GM18498 (cell line): ENCODE results near the gene CBX4.

ENCODE experiments used
- ATAC-seq: cut with Tn5 transposase; IDR thresholded peaks from one replicate; pipeline ENCODE4 v1.9.1; 2021; ENCODE audit warnings: mild to moderate bottlenecking, moderate library complexity; ENCODE audit not compliant: unreplicated experiment

CBX4 gene

GRCh38 chr17:79790805-79791734 is 48.2 kb downstream of the CBX4 start:
- ATAC-seq: no peak

- no peak for ATAC-seq
Observed at GRCh38 chr17:79789943-79790804, 49.1 kb downstream of the CBX4 start.

GRCh38 chr17:79788989-79789942 is 50.0 kb downstream of the CBX4 start:
- ATAC-seq: no peak

- no peak for ATAC-seq
Observed at GRCh38 chr17:79788455-79788854, 50.8 kb downstream of the CBX4 start.

DNA sequence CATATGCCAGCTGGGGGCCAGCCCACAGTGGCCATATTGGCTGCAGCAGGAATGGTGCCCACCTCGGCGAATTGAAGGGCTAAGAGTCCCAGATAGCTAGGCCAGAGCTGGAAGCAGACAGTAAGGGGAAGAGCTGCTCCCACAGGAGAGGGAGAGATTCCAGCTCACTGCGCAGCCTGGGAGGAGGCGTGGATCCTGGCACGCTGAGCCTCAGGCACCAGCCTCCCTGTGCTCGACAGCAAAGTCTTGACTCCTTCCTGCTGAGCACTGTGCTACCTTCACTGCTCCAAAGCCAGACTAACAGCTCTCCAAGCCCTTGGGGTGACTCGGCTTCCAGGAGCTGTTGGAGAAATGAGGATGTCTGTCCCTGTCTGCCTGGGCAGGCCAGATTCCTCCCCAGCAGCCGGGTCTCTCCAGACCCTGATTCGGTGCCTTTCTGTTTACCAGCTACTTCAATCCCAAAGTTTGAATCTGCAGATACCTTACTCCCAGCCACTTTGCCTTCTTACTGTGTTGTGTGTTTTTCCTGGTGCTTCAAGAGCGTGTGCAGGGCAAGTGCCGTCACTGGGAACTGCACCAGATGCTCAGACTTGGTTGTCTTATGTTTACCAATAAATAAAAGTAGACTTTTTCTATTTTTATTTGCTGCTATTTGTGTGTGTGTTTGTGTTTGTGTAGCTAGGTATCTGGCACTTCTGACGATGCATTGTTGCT is 52.2 kb downstream of the CBX4 start:
- ATAC-seq: no peak

DNA sequence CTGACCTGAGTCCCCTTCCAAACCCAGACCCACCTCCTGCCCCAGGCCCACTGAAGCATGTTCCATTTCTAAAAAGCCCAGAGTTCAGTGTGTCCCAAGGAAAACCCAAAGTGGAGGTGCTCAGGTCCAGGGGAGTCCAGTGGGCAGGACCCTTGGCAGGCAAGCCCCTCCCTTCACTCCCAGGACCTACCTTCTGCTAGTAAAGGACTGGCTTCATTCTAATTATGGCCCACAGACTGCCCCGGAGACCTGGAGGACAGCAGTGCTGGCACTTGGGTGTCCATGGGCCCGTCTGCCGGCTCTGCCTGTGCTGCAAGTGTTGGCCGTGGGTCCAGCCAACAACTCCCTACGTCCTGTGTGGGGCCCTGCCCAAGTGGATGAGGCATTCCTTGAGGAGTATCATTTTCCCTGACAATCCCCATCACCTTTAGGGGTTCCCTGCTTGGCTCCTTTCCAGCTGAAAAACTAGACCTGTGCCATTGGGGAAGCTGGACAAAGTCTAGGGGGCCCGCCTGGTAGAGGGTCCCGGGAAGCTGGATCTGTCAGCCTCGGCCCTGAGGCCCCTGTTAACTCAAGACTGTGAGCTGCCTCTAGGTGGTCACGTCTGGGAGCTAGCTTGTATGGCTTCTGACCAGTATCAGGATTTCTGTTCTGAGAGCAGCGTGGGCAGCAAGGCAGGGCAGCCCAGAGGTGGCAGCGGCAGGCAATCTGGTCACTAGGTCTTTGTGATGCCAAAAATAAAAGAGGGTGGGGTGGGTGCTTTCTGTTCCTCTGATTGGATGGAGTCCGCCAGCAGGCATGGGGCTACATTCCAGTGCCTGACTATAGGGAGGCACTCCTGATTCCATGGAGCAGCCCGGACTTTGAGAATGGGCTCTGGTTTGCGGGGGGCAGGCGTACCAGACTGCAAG is 53.1 kb downstream of the CBX4 start:
- ATAC-seq: no peak

DNA sequence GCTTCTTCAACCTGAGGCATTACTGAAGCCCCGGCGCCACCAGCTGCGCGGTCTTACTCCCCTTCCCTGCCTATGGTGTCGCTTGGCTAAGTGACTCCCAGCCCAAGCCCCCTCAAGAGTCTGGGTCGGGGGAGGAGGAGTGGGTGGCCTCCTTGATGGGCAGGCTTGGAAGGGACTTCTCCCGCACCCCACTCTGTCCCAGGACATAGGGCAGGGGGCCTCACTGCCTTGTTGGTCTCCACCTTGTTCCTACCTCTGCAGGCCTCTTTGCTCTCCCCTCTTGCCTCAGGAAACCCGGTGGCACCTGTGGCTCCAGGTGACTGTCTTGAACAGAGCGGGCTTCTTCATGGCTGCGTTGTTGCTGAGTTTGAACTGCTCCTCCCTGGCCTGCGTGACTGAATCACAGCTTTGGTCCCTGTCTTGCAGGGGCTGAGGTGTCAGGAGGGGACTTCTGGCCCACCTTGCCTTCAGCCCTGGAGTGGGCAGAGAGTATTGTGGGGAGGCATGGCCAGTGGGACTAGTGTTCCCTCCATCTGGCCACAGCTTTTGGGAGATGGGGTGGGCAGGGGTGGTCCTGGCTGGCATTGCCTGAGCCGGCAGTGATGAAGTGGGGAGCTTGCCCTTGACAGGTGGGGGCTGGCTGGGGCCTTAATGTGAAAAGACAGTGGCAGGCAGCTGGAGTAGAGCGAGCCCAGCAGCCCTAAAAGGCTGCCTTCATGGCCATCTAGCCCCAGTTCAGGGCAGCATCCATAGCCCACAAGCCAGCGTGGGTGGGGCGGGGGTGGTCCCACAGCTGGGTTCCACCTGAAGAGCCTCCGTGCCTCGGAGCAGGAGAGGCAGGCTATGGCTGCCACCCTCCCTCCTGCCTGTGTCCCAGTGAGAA is 54.0 kb downstream of the CBX4 start:
- ATAC-seq: no peak

DNA sequence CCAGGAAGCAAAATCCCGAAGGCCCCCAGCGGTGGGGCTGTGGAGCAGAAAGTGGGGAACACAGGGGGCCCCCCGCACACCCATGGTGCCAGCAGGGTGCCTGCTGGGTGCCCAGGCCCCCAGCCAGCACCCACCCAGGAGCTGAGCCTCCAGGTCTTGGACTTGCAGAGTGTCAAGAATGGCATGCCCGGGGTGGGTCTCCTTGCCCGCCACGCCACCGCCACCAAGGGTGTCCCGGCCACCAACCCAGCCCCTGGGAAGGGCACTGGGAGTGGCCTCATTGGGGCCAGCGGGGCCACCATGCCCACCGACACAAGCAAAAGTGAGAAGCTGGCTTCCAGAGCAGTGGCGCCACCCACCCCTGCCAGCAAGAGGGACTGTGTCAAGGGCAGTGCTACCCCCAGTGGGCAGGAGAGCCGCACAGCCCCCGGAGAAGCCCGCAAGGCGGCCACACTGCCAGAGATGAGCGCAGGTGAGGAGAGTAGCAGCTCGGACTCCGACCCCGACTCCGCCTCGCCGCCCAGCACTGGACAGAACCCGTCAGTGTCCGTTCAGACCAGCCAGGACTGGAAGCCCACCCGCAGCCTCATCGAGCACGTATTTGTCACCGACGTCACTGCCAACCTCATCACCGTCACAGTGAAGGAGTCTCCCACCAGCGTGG is 54.8 kb downstream of the CBX4 start:
- no peak for ATAC-seq

DNA sequence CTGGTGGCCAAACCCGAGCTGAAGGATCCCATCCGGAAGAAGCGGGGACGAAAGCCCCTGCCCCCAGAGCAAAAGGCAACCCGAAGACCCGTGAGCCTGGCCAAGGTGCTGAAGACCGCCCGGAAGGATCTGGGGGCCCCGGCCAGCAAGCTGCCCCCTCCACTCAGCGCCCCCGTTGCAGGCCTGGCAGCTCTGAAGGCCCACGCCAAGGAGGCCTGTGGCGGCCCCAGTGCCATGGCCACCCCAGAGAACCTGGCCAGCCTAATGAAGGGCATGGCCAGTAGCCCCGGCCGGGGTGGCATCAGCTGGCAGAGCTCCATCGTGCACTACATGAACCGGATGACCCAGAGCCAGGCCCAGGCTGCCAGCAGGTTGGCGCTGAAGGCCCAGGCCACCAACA is 55.3 kb downstream of the CBX4 start:
- ATAC-seq: no peak
